NCI-H2227 (cell line): Measurements from ENCODE around the gene RASSF9.

ENCODE experiments used
- DNase-seq: peaks from one replicate; lab custom pipeline; 2025; ENCODE audit not compliant: unreplicated experiment; lab: John Stamatoyannopoulos, UW

The RASSF9 gene

GRCh38 chr12:85821759-85822158 lies 14.4 kb downstream of the RASSF9 start:
- DNase-seq = no peak

- no peak for DNase-seq
Measured at GRCh38 chr12:85821206-85821605, 15.0 kb downstream of the RASSF9 start.

- DNase-seq = no peak
Measured at GRCh38 chr12:85820101-85820500, 16.1 kb downstream of the RASSF9 start.

- no peak for DNase-seq
Measured at GRCh38 chr12:85814741-85815140, 21.5 kb downstream of the RASSF9 start.

- DNase-seq = no peak
Measured at GRCh38 chr12:85814071-85814470, 22.1 kb downstream of the RASSF9 start.

GRCh38 chr12:85809500-85809899 lies 26.7 kb downstream of the RASSF9 start:
- DNase-seq = no peak

- no peak for DNase-seq
Measured at GRCh38 chr12:85807730-85808129, 28.5 kb downstream of the RASSF9 start.

GRCh38 chr12:85805654-85806053 lies 30.6 kb downstream of the RASSF9 start:
- DNase-seq = no peak

- no peak for DNase-seq
Measured at GRCh38 chr12:85804663-85805062, 31.5 kb downstream of the RASSF9 start.

GRCh38 chr12:85803923-85804322 lies 32.3 kb downstream of the RASSF9 start:
- no peak for DNase-seq

- no peak for DNase-seq
Measured at GRCh38 chr12:85803231-85803630, 33.0 kb downstream of the RASSF9 start.

- no peak for DNase-seq
Measured at GRCh38 chr12:85798122-85798521, 38.1 kb downstream of the RASSF9 start.

- no peak for DNase-seq
Measured at GRCh38 chr12:85796001-85796400, 40.2 kb downstream of the RASSF9 start.

GRCh38 chr12:85794531-85794930 lies 41.7 kb downstream of the RASSF9 start:
- no peak for DNase-seq

GRCh38 chr12:85784096-85784720 lies 52.0 kb downstream of the RASSF9 start:
- DNase-seq = no peak

GRCh38 chr12:85782711-85783110 lies 53.5 kb downstream of the RASSF9 start:
- no peak for DNase-seq

GRCh38 chr12:85781766-85782165 lies 54.4 kb downstream of the RASSF9 start:
- no peak for DNase-seq

- DNase-seq = no peak
Measured at GRCh38 chr12:85779768-85780167, 56.4 kb downstream of the RASSF9 start.

- DNase-seq = no peak
Measured at GRCh38 chr12:85775091-85775490, 61.1 kb downstream of the RASSF9 start.

- DNase-seq = no peak
Measured at GRCh38 chr12:85765453-85765869, 70.7 kb downstream of the RASSF9 start.

- DNase-seq = no peak
Measured at GRCh38 chr12:85759623-85760022, 76.6 kb downstream of the RASSF9 start.

- no peak for DNase-seq
Measured at GRCh38 chr12:85759091-85759490, 77.1 kb downstream of the RASSF9 start.

- DNase-seq = no peak
Measured at GRCh38 chr12:85755760-85756159, 80.4 kb downstream of the RASSF9 start.
